SU-DHL-6 (cell line): ENCODE measurements around the gene NOS1.

Experiments used
- H2AFZ ChIP-seq: fragments of 200-600 bp; sonication (generic); 2 replicates; pipeline ENCODE4 v1.6.1; 2014; ENCODE audit warnings: low read depth, mild to moderate bottlenecking, moderate library complexity, mixed read lengths, antibody characterized with exemption, low read length; ENCODE audit not compliant: severe bottlenecking
- H3F3A ChIP-seq: fragments of 200-600 bp; shearing (Covaris generic); 2 replicates; pipeline ENCODE4 v1.6.0; 2016; ENCODE audit warnings: antibody characterized with exemption, mild to moderate bottlenecking; ENCODE audit not compliant: insufficient read depth
- H3K27ac ChIP-seq: fragments of 200-600 bp; sonication (generic); 2 replicates; pipeline ENCODE4 v1.5.1; 2016; ENCODE audit warnings: low read depth, mild to moderate bottlenecking, low read length, moderate library complexity, mixed read lengths
- H3K27me3 ChIP-seq: fragments of 200-600 bp; sonication (generic), shearing (Covaris generic); 2 replicates; pipeline ENCODE4 v1.6.0; 2014; ENCODE audit warnings: mild to moderate bottlenecking, low read length
- H3K36me3 ChIP-seq: fragments of 200-600 bp; sonication (generic); 2 replicates; pipeline ENCODE4 v1.6.1; 2014; ENCODE audit warnings: mild to moderate bottlenecking, low read length, mixed read lengths
- H3K4me2 ChIP-seq: fragments of 300-600, 200-600 bp; shearing (Covaris generic), sonication (generic); 2 replicates; pipeline ENCODE4 v1.6.0; 2014; ENCODE audit warnings: low read length, low read depth, mild to moderate bottlenecking; ENCODE audit not compliant: poor library complexity, severe bottlenecking
- H3K4me3 ChIP-seq: fragments of 200-600 bp; sonication (generic); 2 replicates; pipeline ENCODE4 v1.5.1; 2014; ENCODE audit warnings: antibody characterized with exemption, low read length, mild to moderate bottlenecking, mixed read lengths; ENCODE audit not compliant: insufficient read depth, poor library complexity, severe bottlenecking
- H3K79me2 ChIP-seq: fragments of 200-600 bp; sonication (generic); 2 replicates; pipeline ENCODE4 v1.6.1; 2014; ENCODE audit warnings: mild to moderate bottlenecking, low read length, moderate library complexity; ENCODE audit not compliant: insufficient read depth
- H3K9ac ChIP-seq: fragments of 200-600 bp; sonication (generic); 2 replicates; pipeline ENCODE4 v1.7.0; 2014; ENCODE audit warnings: mild to moderate bottlenecking, low read length
- H3K9me2 ChIP-seq: fragments of 200-600 bp; sonication (generic); replicated peaks from 2 replicates; pipeline ENCODE4 v1.6.1; 2014; ENCODE audit warnings: low read length; ENCODE audit not compliant: insufficient read depth
- H3K9me3 ChIP-seq: fragments of 200-600 bp; sonication (generic); 2 replicates; pipeline ENCODE4 v1.6.1; 2014; ENCODE audit warnings: low read length, mixed read lengths; ENCODE audit not compliant: insufficient read depth
- H4K20me1 ChIP-seq: fragments of 200-600 bp; sonication (generic); 2 replicates; pipeline ENCODE4 v1.6.1; 2014; ENCODE audit warnings: low read depth, mild to moderate bottlenecking, antibody characterized with exemption, low read length, moderate library complexity, mixed read lengths
- CTCF ChIP-seq: fragments of 200-600 bp; sonication (generic); IDR thresholded peaks from one replicate; pipeline ENCODE4 v1.5.1; 2017; ENCODE audit warnings: antibody characterized with exemption, mild to moderate bottlenecking, low read length, moderate library complexity; ENCODE audit not compliant: insufficient read depth, poor library complexity, severe bottlenecking
- EZH2phosphoT487 ChIP-seq: fragments of 200-600 bp; sonication (generic), shearing (Covaris generic); conservative IDR thresholded peaks from 2 replicates; pipeline ENCODE4 v1.6.1; 2018; ENCODE audit warnings: mild to moderate bottlenecking, antibody characterized with exemption, low read length, moderate library complexity, mixed read lengths

The NOS1 gene

DNA sequence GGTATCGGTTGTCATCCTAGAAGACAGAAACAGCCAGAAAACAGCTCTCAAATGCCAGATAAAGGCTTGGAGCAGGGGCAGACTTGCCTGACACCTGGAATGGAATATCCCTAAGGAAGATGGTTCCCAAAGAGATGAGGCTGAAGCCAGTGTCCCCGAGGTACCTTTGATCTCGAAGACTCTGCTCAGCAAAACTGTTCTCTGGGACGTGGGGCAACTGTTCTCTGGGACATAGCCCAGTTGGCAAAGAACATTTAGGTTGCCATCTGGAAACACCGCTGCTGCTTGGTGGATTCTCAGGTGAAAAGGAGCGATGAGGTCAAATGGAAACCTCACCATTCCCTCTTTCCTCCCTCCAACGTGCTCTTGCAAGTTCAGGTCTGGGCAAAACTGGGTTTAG, 143.3 kb downstream of the NOS1 start:
- Histone ChIP-seq H3K79me2 (no peaks in the 10 kb centered on the region), H3F3A (no peaks in the 10 kb centered on the region), H3K27me3 (no peaks in the 10 kb centered on the region), H3K36me3 (no peaks in the 10 kb centered on the region), H3K27ac (no peak overlapping the region), H3K4me3 (no peak overlapping the region), H3K9me2 (no peaks in the 10 kb centered on the region), H4K20me1 (no peaks in the 10 kb centered on the region), H3K4me2 (no peak overlapping the region), H3K9me3 (no peaks in the 10 kb centered on the region), H2AFZ (no peak overlapping the region), H3K9ac (no peak overlapping the region)
- TF ChIP-seq CTCF (no peak), EZH2phosphoT487 (no peak)

- no peak overlapping the region for H3K27ac ChIP-seq
- no peaks in the 10 kb centered on the region for H3K9me3 ChIP-seq
- TF ChIP-seq CTCF, result no peak
- TF ChIP-seq EZH2phosphoT487, result no peak
- H3K9ac ChIP-seq, result no peak overlapping the region
- H3K27me3 ChIP-seq, result no peaks in the 10 kb centered on the region
- no peak overlapping the region for H3K4me2 ChIP-seq
- no peaks in the 10 kb centered on the region for H3F3A ChIP-seq
- no peaks in the 10 kb centered on the region for H4K20me1 ChIP-seq
- no peaks in the 10 kb centered on the region for H3K36me3 ChIP-seq
- H3K79me2 ChIP-seq, result no peaks in the 10 kb centered on the region
- H3K9me2 ChIP-seq, result no peaks in the 10 kb centered on the region
- H3K4me3 ChIP-seq, result no peak overlapping the region
- H2AFZ ChIP-seq, result no peak overlapping the region
Observed at GRCh38 chr12:117216686-117217085, 144.7 kb downstream of the NOS1 start.

DNA sequence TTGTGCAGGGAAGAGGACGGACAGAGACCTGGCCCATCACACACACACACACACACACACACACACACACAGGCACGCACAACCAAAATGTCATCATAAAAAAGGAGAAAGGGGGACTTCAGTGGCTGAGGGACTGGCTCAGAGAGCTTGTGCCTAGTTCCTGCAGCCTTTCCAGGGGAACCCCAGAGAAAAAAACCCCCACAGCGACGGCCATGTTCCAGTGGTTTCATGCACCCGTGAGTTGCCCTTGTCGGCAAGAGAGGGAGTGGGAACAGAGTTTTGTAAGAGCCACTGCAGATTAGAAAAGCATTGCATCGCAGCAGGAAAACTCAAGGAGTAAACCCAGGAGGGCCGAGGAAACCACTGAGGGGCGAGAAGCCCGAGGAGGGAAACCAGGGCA, 146.6 kb downstream of the NOS1 start:
- H4K20me1 ChIP-seq, result no peaks in the 10 kb centered on the region
- no peak overlapping the region for H3K4me3 ChIP-seq
- H2AFZ ChIP-seq, result no peak overlapping the region
- H3K27me3 ChIP-seq, result no peaks in the 10 kb centered on the region
- no peaks in the 10 kb centered on the region for H3K36me3 ChIP-seq
- no peak overlapping the region for H3K4me2 ChIP-seq
- TF ChIP-seq EZH2phosphoT487, result no peak
- no peaks in the 10 kb centered on the region for H3K9me2 ChIP-seq
- no peaks in the 10 kb centered on the region for H3K79me2 ChIP-seq
- H3K9ac ChIP-seq, result no peak overlapping the region
- no peaks in the 10 kb centered on the region for H3K9me3 ChIP-seq
- H3F3A ChIP-seq, result no peaks in the 10 kb centered on the region
- H3K27ac ChIP-seq, result no peak overlapping the region

GRCh38 chr12:117213295-117213808, 148.1 kb downstream of the NOS1 start:
- no peaks in the 10 kb centered on the region for H3K9me3 ChIP-seq
- no peaks in the 10 kb centered on the region for H3K27me3 ChIP-seq

More at GRCh38 chr12:117213295-117213808, 148.1 kb downstream of the NOS1 start:
- TF ChIP-seq EZH2phosphoT487 (no peak), CTCF (no peak)
- Histone ChIP-seq H3F3A (no peaks in the 10 kb centered on the region), H3K9me2 (no peaks in the 10 kb centered on the region), H4K20me1 (no peaks in the 10 kb centered on the region), H3K27ac (no peak overlapping the region), H3K4me2 (no peak overlapping the region), H2AFZ (no peak overlapping the region), H3K36me3 (no peaks in the 10 kb centered on the region), H3K4me3 (no peak overlapping the region), H3K9ac (no peak overlapping the region), H3K79me2 (no peaks in the 10 kb centered on the region)
